Upper lobe of left lung (tissue), 4 donors: Measurements from ENCODE around the gene STMP1.

ENCODE experiments used
- CTCF ChIP-seq, 6 experiments: fragments of 450-650 bp in 4 of 6; fragments of 200-600 bp in 2 of 6; sonication (generic) in 2 of 6; IDR thresholded peaks; one replicate each; pipeline ENCODE4 v1.5.1; 2016 to 2019; ENCODE audit warnings: antibody characterized with exemption in 6 of 6
- POLR2AphosphoS5 ChIP-seq, 2 donors: sonication (generic); formaldehyde crosslinking; IDR thresholded peaks; one replicate each; pipeline ENCODE4 v1.5.1; 2017; ENCODE audit warnings: antibody characterized with exemption in 2 of 2

GRCh38 chr7:135711139-135711469 lies 48.8 kb downstream of the STMP1 start:
- TF ChIP-seq CTCF (IDR thresholded peaks at IDR 0.05) (no peak), POLR2AphosphoS5 (IDR thresholded peaks at IDR 0.05) (no peak)
